Retinal pigment epithelial cell (primary cell): ENCODE data around the gene PLCL2.

Experiments
- DNase-seq: peaks from one replicate; pipeline ENCODE4 v3.0.0-alpha.2; 2010; ENCODE audit warnings: low read depth
- H3K4me3 ChIP-seq: 2 replicates; pipeline ENCODE4 v1.5.1; 2011; ENCODE audit warnings: mild to moderate bottlenecking, low read length, control low read depth, moderate library complexity
- TF ChIP-seq, protein P1 (sequence below): conservative IDR thresholded peaks from 2 replicates; pipeline ENCODE4 v1.5.1; 2011; ENCODE audit warnings: low read depth, low read length, control low read depth, inconsistent platforms

The PLCL2 gene

DNA sequence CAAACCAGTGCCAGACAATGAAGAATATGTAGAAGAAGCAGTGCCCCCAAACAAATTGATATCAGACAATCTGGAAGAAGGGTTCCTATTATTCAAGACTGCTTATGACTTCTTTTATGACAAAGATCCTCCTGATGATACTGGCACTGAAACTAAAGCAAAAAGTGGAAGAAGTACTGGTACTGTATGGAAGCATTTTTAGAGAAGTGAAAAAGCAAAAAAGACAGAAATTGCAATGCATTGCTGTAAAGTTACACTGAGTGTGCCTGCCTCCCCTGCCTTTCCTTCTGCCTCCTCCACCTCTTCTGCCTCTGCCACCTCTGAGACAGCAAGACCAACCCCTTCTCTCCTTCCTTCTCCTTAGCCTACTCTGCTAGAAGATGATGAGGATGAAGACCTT lies 167.6 kb downstream of the PLCL2 start:
- no peak for DNase-seq
- H3K4me3 ChIP-seq, result no peak overlapping the region
- TF ChIP-seq, protein P1, sequence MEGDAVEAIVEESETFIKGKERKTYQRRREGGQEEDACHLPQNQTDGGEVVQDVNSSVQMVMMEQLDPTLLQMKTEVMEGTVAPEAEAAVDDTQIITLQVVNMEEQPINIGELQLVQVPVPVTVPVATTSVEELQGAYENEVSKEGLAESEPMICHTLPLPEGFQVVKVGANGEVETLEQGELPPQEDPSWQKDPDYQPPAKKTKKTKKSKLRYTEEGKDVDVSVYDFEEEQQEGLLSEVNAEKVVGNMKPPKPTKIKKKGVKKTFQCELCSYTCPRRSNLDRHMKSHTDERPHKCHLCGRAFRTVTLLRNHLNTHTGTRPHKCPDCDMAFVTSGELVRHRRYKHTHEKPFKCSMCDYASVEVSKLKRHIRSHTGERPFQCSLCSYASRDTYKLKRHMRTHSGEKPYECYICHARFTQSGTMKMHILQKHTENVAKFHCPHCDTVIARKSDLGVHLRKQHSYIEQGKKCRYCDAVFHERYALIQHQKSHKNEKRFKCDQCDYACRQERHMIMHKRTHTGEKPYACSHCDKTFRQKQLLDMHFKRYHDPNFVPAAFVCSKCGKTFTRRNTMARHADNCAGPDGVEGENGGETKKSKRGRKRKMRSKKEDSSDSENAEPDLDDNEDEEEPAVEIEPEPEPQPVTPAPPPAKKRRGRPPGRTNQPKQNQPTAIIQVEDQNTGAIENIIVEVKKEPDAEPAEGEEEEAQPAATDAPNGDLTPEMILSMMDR, result no peak

DNA sequence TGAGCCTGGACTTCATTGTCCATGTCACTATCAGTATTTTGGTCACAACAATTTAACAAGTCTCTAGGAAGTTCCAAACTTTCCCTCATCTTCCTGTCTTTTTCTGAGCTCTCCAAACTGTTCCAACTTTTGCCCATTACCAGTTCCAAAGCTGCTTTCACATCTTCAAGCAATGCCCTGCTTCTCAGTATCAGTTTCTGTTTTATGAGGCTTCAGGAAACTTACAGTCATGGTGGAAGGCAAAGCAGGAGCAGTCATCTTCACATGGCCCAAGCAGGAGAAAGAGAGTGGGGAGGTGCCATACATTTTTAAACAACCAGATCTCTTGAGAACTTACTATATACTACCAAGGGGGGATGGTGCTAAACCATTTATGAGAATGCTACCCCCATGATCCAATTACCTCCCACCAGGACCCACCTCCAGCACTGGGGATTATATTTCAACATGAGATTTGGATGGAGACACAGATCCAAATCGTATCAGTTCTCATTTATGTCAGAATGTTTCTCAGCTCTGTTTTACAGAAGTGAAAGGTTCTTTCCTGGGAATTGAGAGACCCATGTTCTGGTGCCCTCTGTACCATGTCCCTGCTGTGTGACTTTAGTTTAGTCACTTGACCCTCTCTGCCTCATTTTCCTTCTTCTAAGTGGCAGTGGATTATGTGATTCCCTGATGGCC lies 169.7 kb downstream of the PLCL2 start:
- TF ChIP-seq, protein P1, result no peak
- no peak overlapping the region for H3K4me3 ChIP-seq
- no peak for DNase-seq

DNA sequence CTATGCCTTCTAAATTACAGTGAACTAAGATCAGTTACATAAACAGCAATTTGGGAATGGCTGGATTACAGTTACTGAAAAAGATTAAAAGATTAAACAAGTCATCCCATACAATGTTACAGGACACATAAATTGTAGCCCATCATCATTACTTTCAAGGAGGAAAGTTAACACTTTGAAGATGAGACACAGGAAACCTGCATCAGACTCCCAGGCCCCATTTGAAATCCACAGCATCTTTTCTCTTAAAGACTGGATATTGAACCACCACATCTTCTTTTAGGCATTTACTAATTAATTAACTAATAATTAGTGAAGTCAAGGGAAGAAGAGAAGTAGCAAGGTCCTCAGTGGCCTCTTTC lies 170.2 kb downstream of the PLCL2 start:
- TF ChIP-seq, protein P1, result no peak
- no peak overlapping the region for H3K4me3 ChIP-seq
- no peak for DNase-seq

DNA sequence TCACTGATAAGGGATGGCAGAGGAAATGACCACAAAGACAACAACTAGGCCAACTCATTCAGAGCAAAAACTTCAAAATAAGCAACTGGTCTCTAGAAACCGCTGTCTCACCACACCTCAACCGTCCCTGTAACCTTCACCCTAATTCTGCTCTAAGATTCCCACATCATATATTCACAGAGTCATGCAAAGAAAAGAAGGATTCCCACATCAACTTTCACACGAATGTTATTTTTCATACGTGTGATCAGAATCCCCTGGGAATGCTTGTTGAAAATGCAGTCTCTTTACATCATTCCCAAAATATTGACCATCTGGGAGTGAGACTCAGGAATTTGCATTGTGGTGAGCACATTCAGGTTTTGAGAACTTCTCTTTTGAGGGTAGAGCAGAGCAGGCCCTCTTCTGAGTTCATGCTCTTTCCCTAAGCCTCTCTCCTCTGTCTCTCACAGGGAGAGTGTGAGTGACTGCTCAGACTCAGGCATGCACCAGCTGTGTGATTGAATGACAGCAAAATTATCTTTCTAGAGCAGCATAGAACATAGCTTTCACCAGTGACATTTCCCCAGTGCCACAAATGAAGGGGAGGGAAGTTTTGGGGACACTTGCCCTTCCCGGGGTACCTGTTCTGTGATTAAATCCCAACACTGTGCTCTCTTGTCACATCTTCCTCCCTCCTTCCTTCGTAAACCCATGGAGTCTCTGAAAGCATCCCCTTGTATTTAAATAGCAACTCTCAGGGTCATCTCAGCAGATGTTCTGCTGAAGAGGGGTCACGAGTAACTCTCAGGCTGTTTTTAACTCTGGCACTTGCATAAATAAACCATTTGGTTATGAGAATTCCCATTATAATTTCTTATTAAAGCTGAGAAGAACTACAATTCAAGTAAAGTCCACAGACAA lies 170.9 kb downstream of the PLCL2 start:
- H3K4me3 ChIP-seq, result no peak overlapping the region
- no peak for DNase-seq
- TF ChIP-seq, protein P1, result no peak

DNA sequence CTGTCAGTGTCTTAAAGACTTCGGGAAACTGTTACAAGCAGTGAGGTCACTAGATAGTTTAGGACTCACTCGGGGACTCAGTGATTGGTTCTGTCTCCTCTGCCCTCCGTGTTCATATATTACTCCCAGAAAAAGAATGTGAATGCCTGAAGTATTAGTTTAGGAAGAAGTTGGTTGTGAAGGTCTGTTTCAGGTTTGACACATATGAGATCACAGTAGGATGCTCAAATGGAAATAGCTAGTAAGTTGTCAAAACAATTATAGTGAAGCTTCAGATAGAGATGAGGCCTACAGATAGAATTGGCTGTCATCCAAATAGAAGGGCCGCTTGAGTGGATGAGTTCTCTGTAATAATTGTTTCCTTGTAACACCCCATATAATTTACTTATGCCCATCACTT lies 172.6 kb downstream of the PLCL2 start:
- TF ChIP-seq, protein P1, result no peak
- no peak for DNase-seq
- no peak overlapping the region for H3K4me3 ChIP-seq

DNA sequence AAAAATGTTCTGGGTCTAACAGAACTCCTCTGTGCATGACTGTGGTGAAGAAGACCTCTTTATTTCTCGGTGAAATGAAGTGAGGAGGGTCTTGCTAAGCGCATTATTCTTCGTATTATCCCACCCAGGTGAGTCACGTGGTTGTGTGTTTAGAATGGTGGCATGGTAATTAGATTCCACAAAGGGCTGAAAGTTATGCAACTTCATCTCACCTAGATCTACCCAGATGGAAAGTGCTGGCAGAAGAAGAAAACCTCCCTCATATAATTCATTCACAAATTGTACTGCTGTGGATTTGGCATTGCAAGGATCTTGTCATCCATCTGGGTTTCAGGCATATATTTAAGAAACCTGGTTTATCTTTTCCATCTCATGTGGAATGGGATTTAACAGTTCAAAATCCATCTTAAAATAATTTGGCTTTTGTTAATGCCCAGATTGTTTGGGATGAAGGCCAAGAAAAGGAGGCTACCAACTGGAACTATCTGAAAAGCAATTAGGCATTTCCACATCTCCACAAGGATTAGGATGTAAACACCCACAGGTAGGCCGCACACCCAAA lies 175.3 kb downstream of the PLCL2 start:
- H3K4me3 ChIP-seq, result no peak overlapping the region
- TF ChIP-seq, protein P1, result no peak
- DNase-seq, result no peak
